HG03342 (cell line): ENCODE data around the gene CCR7.

Experiments used
- ATAC-seq: cut with Tn5 transposase; IDR thresholded peaks from one replicate; pipeline ENCODE4 v1.9.1; 2021; ENCODE audit warnings: mild to moderate bottlenecking, moderate library complexity; ENCODE audit not compliant: unreplicated experiment

The CCR7 gene

GRCh38 chr17:40520991-40521453 is 44.2 kb downstream of the CCR7 start:
- no peak for ATAC-seq

- ATAC-seq = no peak
Observed at GRCh38 chr17:40519089-40519775, 46.0 kb downstream of the CCR7 start.

GRCh38 chr17:40518401-40519088 is 46.7 kb downstream of the CCR7 start:
- no peak for ATAC-seq

GRCh38 chr17:40517981-40518380 is 47.3 kb downstream of the CCR7 start:
- ATAC-seq = no peak

- ATAC-seq = no peak
Observed at GRCh38 chr17:40517286-40517662, 48.0 kb downstream of the CCR7 start.

- no peak for ATAC-seq
Observed at GRCh38 chr17:40516581-40517285, 48.5 kb downstream of the CCR7 start.

- no peak for ATAC-seq
Observed at GRCh38 chr17:40515491-40516041, 49.7 kb downstream of the CCR7 start.

- no peak for ATAC-seq
Observed at GRCh38 chr17:40515011-40515410, 50.3 kb downstream of the CCR7 start.

GRCh38 chr17:40514013-40514875 is 51.0 kb downstream of the CCR7 start:
- ATAC-seq = no peak

GRCh38 chr17:40511667-40512220 is 53.5 kb downstream of the CCR7 start:
- ATAC-seq = no peak

- no peak for ATAC-seq
Observed at GRCh38 chr17:40511136-40511535, 54.1 kb downstream of the CCR7 start.

GRCh38 chr17:40510328-40510648 is 55.0 kb downstream of the CCR7 start:
- no peak for ATAC-seq

- no peak for ATAC-seq
Observed at GRCh38 chr17:40509626-40510327, 55.5 kb downstream of the CCR7 start.

GRCh38 chr17:40506786-40507185 is 58.5 kb downstream of the CCR7 start:
- no peak for ATAC-seq
